OCI-LY1 (cell line): ENCODE data around the gene VARS2.
"Not testable (repeated sequence)": the region's sequence is repeated elsewhere in the genome, so short reads cannot be mapped to it uniquely, and the experiment has no call there.

Experiments
- CTCF ChIP-seq: fragments of 200-600 bp; sonication (generic), shearing (Covaris generic); IDR thresholded peaks from 2 replicates; pipeline ENCODE4 v1.5.1; 2017; ENCODE audit warnings: mild to moderate bottlenecking, antibody characterized with exemption, low read length, moderate library complexity, mixed read lengths
- EZH2 ChIP-seq: fragments of 200-600 bp; sonication (generic), shearing (Covaris generic); IDR thresholded peaks from 2 replicates; pipeline ENCODE4 v1.8.0; 2017; ENCODE audit warnings: borderline replicate concordance, mixed run types, mild to moderate bottlenecking, antibody characterized with exemption, low read length, moderate library complexity, mixed read lengths

- TF ChIP-seq CTCF, EZH2: not testable (repeated sequence)
These were observed 6.7 kb upstream of the VARS2 start for GRCh38 chr6:30907290-30907757.
